Measurements from ENCODE around the gene NDUFAF2.
"Not testable (repeated sequence)": the region's sequence is repeated elsewhere in the genome, so short reads cannot be mapped to it uniquely, and the experiment has no call there.

NDUFAF2 gene, protein sequence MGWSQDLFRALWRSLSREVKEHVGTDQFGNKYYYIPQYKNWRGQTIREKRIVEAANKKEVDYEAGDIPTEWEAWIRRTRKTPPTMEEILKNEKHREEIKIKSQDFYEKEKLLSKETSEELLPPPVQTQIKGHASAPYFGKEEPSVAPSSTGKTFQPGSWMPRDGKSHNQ
- 6.4 to 29.4 (median 11.6) reads per million in 3 experiments for total RNA-seq

DNA sequence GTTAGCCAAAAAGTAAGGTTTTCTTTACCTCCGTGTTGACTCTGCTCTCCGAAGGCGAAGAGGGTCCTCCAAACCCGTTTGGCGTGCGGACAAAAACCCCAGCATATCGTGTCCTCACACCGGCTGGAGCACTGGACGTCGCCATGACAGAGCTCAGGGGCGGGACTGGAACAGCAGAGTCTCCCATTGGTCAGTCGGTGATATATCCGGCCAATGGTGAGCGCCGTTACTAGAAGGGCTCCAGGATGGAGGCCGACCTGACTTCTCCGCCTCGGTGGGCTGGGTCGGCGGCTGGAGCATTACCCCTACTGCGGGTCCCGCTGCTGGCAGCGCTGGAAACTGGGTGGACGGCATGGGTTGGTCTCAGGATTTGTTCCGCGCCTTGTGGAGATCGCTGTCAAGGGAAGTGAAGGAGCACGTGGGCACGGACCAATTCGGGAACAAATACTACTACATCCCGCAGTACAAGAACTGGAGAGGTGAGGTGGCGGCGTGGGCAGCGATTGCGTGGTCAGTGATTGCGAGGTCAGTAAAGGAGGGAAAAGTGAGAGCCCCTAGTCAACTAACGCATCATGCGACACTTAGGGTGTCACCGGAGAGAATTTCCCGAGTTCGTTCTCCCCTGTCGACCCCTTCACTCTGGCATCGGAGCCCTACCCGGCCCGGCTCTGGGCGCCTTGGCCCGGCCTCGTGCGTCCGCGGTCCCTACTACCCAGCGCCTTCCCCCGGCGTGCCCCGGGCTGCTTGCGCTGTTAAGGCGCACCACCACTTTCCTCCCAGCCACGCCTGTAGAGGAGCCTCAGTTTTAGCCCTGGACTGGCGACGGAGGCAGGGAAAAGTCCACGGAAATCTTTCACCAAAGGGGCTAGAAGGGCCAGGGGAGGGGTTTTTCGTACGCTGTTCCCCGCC lies at the start of gene NDUFAF2, which contains the start of gene ERCC8:
NDUFAF2 (plus strand) TSS at position 302 of the 909 bp plus-strand sequence; CDS start at position 353, 51 bp downstream.
ERCC8 (minus strand) TSS at position 167 of the 909 bp plus-strand sequence; CDS start at position 105, 62 bp downstream.
- DNase-seq, result peak; percentile 86

DNA sequence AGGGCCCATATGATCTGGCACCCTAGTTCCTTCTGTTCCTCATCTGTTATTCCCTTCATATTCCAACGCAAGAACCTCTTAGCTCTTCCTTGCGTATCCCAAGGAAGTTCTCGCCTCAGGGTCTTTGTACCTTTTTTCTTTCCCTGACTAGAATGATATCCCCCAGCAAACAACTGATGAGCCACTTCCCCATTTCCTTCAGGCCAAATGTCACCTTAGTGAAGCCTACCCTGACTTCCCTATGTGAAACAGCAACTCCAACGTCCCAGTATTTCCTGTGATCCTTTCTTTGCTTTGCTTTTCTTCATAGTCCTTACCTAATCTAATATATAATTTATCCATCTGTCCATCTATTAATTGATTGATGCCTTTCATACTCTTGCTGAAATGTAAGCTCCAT lies 48.0 kb upstream of the NDUFAF2 start:
- no peak for DNase-seq

DNA sequence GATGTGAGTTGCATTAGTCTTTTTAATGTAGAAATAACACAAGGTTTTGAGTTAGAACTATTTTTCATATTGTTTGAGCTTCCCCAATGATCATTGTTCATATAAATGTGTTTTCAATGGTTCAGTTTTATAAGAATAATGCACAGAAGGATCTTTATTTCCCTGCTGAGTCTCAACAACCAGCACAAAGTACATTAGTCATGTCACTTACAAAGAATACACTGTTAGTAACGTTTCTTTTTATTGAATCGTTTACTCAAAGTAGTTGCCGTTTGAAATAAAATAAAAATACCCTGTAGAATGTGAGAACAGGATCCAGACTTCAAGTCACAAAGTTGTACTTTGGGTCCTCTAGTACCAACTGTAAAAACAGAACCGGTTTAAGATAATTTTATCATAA lies 41.6 kb upstream of the NDUFAF2 start:
- DNase-seq, result no peak

DNA sequence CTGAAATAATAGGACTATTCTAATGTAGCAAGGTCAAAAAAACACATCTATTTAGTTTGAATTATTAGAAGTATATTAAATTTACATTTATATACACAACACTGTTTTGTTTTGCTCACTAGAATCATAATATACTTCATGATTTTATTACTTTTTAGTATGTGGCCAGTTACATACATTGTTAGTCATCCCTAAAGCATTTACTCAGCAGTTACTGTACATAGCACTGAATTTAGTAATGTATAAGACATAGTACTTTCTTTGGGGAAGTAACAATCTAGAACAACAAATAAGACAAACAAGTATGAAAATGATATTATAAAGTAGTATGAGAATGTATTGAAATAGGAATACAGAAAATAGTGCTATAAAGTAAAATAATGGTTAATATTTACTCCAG lies 28.4 kb upstream of the NDUFAF2 start:
- DNase-seq, result no peak

DNA sequence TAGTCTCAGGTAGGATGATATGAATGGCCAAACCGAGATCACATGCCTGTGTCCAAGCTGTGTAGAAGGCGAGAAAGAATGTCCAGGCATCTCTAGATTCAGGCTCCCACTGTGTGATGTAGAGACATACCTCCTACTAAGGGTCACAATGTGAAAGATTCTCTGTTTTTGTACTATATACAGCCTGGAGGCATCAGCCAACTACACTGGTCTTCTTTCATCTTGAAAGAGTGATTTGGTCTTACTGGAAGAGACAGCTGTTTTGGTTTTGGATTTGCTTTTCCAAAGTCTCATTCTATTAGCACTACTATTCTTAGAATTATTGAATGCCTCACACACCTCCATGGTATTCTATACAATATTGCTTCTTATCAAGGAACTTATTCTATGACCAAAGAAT lies 26.5 kb upstream of the NDUFAF2 start:
- DNase-seq, result no peak

DNA sequence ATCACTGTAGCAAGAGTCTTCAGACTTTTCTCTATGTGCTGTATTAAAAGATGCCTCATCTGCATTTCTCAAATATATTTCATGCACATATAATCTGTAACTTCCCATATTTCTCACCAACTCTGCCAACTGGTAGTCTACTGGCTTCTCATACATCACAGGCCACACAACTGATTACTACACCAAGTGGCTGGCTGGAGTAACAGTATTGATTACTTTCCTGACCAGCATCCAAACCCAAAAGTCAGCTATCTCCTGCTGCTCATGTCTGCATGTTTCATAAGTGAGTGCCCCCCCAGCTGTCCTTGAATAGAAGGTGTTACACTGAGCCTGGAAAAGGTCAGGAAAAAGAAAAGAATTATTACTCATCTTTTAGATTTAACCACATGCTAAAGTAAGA lies 17.6 kb upstream of the NDUFAF2 start:
- no peak for DNase-seq

DNA sequence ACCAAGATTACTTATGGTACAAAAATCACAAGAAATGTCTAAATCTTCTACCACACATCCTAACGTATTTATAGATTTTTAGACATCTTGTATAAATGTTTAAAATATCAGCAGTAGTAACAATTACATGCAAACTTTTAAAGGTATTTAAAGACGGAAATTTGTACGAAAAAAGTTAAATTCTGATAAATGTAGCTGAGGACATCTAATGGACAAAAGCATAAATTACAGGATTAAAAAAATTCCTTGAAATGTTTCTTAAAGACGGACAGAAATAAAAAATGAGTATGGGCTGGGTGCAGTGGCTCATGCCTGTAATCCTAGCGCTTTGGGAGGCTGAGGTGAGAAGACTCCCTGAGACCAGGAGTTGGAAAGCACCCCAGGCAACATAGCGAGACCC lies 16.0 kb upstream of the NDUFAF2 start:
- DNase-seq, result no peak

DNA sequence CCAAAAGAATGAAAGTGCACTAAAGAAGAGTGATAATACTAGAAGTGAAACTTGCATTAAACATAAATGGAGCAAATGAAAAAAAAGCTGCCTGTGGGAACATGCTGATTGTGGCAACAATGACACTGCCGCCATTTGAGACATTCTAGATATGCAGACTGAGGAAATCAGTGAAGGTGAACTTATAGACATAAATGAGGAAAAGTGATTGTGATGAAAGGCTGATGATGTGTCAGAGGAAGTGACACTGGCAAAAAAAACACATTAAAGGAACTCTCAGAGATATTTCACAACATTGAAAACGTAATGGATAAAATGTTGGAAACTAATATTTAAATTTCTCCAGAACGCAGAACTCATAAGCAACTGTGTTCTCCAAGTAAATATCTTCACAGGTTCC lies 1.4 kb upstream of the NDUFAF2 start:
- no peak for DNase-seq

DNA sequence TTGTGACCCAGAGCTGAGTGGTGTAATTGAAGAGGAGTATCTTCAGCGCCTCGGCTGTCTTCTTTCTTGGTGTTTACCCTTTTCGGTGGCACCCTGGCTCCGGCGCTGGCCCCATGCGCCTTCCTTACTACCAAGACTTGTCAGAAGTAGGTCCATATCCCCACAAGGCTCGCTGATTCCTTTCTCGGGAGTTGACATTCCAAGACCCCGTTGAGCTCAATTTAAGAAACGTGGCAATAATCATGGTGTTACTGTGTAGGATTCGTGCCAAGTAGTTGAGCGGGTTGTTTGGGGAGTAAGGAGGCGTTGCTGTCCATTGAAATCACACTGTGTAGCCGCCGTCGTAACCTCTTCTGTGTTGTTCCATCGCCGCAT lies 795 bp downstream of the NDUFAF2 start:
- DNase-seq, result peak; percentile 38

DNA sequence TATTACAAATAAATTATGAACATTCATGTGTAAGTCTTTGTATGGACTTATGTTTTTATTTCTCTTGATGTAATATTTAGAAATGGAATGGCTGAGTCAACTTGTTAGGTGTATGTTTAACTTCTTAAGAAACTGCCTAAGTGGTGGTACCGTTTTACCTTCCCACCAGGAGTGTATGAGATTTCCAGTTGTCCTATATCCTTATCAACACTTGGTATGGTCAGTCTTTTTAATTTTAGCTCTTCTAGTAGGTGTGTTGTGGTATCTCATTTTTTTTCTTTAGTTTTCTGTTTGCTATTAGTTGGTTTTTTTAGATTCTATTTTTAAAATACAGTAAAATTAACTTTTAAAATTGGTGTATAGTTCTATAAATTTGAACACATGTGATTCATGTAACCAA lies 3.7 kb downstream of the NDUFAF2 start:
- DNase-seq, result no peak

DNA sequence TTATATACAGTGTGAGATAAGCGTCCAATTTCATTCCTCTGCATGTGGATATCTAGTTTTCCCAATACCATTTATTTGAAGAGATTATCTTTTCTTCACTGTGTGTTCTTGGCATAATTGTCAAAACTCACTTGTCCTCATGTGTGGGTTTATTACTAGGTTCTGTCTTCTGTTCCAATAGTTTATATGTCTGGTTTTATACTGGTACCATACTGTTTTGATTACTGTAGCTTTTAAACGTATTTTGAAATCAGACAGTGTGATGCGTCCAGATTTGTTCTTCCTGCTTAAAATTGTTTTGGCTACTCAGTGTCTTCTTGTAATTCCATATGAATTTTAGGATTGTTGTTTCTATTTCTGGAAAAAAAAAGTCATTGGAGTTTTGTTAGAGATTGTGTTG lies 10.2 kb downstream of the NDUFAF2 start:
- DNase-seq, result no peak

DNA sequence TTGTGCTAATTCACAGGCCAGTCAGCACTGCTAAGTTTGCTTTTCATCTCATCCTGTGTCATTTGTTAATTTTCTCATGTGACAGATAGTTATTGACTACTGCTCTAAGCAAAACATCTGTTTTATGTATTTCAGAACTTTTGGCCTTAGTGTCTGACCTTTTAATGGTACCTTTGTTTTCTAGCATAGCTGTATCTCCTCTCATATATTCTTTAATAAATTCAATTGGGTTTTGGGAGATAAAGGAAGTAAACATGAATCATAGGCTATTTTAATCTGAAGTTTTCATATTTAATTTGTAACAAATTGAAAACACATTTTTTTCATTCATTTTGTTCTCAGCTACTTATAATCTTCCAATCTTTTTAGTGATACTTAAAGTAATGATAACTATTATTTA lies 13.1 kb downstream of the NDUFAF2 start:
- no peak for DNase-seq

DNA sequence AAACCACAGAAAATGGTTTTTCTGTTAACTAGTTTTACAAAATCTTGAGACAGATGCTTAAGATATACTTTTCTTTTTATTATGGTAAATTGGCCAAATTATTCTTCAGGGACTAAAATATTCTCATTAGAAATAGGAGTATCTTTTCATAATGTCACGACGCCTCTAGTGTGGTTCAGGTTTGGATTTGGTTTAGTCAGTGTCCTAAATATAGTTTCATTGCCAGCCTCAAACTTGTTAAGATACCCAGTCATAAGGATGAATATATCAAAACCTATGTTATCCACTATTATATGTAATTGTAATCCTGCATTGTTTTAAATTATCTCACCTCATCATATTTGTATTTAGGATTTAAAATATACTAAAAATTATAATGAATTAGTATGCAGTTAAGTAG lies 13.7 kb downstream of the NDUFAF2 start:
- no peak for DNase-seq

DNA sequence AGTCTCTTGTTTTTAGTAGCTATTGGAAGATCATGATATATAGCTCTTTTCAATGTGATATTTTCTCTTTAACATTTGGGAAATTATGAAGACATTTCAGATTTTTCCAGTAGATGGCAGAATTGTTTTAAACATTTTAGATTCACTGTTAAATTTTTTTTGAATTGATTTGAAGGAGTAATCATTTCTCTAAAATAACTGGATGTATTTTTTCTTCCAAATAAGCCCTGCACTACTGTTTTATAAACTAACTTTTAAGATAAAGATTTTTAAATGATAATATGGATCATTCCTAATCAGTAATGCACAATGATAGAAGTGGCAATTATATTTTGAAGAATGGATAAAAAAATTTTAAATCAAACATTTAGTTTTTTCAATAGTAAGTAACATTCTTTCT lies 14.2 kb downstream of the NDUFAF2 start:
- DNase-seq, result no peak

DNA sequence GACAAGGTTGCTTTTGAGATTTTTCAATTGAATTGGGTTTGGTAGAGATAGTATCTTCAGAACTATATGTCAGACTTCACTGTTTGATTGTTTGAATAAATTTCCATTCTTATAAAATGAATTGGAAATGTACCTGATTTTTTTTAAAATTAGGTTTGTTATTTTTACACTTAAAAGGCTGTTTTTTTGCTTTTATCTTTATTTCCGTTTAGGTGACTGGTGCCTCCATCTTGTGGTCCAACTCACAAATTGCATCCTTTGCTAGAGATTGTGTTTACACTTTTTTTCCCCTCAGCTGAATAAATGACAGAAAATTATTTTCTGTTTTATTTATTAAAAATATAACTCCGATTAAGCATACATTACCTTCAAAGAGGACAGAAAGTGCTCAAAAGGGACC lies 15.6 kb downstream of the NDUFAF2 start:
- no peak for DNase-seq

DNA sequence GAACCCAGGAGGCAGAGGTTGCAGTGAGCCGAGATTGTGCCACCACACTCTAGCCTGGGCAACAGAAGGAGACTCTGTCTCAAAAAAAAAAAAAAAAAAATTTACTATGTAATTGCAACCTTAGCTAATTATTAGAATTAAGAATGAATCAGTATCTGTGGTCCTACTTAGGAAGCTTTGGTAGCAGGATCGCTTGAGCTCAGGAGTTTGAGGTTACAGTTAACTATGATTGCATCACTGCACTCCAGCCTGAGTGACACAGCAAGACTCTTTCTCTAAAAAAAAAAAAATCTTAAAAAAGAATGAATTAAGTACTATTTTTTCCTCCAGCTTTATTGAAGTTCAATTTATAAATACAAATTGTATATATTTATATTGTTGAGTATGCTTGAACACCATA lies 16.7 kb downstream of the NDUFAF2 start:
- no peak for DNase-seq

DNA sequence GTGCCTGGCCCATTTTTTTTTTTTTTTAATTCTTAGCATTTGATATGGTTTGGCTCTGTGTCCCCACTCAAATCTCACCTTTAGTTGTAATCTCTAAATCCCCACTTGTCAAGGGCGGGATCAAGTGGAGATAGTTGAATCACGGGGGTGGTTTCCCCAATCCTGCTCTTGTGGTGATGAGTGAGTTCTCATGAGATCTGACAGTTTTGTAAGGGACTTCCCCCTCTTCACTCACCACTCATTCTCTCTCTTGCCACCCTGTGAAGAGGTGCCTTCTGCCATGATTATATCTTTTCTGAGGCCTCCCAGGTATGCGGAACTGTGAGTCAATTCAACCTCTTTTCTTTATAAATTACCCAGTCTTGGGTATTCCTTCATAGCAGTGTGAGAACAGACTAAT lies 27.2 kb downstream of the NDUFAF2 start:
- DNase-seq, result no peak

DNA sequence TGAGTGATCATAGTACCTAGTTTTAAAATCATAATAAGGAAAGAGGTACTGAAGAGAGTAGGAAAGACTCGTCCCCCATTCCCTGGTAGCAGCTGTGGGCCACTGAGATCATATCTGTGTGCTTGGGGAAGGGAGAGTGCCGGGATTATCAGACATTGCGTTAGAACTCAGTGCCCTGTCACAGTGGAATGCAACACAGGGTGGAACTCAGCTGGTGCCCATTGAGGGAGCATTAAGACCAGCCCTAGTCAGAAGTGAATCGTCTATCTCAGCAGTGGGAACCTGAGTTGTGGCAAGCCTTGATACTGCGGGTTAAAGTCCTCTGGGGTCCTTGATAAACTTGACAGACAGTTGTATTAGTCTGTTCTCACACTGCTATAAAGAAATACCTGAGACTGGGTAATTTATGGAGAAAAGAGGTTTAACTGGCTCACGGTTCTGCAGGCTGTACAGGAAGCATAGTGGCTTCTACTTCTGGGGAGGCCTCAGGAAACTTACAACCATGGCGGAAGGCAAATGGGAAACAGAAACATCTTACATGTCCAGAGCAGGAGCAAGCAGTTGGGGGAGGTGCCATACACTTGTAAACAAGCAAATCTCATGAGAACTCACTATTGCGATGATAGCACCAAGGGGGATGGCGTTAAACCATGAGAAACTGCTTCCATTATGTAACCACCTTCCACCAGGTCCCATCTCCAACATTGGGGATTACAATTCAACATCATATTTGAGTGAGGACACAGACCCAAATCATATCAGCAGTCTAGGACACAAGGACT lies 33.1 kb downstream of the NDUFAF2 start:
- no peak for DNase-seq

DNA sequence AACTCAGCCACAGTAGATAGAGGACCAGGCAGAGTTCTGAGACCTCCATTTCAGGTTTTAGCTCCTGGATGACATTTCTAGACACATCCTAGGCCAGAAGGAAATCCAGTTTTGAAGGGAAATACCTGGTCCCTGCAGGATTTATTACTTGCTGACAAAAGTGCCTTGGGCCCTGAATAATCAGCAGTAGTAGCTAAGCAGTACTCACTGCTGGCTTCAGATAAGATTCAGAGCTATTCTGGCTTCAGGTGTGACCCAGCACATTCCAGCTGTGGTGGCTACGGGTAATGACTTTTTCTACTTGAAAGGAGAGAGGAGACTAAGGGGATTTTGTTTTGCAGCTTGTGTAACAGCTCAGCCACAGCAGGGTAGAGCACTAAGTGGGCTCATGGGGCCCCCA lies 34.0 kb downstream of the NDUFAF2 start:
- no peak for DNase-seq

DNA sequence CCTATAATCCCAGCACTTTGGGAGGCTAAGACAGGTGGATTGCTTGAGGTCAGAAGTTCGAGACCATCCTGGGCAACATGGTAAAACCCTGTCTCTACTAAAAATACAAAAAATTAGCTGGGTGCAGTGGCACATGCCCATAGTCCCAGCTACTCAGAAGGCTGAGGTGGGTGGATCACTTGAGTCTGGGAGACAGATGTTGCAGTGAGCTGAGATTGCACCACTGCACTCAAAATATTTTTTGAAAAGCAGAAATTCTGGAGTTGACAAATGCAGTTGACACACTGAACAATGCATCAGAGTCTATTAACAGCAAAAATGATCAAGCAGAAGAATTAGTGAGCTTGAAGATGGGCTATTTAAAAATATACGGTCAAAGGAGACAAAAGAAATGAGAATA lies 35.5 kb downstream of the NDUFAF2 start:
- no peak for DNase-seq

DNA sequence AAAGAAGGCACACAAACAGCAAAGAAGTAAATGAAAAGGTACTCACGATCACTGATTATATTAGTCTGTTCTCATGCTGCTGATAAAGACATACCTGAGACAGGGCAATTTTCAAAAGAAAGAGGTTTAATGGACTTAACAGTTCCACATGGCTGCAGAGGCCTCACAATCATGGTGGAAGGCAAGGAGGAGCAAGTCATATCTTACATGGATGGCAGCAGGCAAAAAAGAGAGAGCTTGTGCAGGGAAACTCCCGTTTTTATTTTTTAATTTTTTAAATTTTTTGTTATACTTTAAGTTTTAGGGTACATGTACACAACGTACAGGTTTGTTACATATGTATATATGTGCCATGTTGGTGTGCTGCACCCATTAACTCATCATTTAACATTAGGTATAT lies 37.1 kb downstream of the NDUFAF2 start:
- DNase-seq, result not testable (repeated sequence)

DNA sequence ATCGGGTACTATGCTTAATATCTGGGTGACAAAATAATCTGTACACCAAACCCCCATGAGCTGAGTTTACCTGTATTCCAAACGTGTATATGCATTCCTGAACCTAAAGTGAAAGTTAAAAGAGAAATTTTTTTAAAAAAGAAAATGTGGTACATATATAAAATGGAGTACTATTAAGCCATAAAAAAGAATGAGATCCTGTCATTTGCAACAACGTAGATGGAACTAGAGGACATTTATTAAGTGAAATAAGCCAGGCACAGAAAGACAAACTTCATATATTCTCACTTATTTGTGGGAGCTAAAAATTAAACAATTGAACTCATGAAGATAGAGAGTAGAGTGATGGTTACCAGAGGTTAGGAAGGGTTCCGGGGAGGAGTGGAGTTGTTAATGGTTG lies 44.8 kb downstream of the NDUFAF2 start:
- DNase-seq, result no peak

DNA sequence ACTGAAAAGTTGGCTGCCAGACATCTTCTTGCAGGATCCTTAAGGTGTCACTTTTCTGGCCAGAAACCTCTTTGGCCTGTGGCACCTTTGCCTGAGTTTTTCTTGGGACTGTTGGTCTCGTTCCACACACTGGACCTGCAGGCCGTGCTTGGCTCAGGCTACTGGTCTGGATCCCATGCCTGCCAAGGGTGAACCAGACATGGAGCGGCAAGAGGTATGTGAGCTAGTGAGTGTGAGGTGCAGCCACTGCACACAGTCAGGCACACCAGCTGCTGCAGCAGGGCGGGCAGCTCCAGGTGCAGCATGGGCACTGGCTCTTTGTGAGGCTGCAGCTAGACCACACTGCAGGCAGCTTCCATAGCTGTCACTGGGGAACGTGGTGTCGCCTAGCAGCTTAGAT lies 47.9 kb downstream of the NDUFAF2 start:
- DNase-seq, result no peak

DNA sequence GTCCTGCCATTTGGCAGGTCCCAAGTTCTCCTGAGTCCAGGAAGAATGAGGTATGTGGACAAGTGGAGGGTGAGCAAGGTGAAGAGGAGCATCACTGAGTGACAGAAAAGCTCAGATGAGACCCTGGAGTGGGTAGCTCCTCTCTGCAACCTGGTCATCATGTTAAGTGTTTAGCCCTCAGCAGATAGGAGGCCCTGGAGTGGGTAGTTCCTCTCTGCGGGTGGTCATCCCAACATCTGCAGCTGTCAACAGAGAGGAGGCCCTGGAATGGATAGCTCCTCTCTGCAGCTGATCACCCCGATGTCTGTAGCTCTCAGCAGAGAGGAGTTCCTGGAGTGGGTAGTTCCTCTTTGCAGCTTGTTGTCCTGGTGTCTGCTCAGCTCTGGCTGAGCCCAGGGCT lies 48.4 kb downstream of the NDUFAF2 start:
- DNase-seq, result no peak

All from central memory CD4-positive, alpha-beta T cell (primary cell).